ENCODE results near the gene GLP1R. TPM values are rescaled to one million over a fixed set of nuclear protein-coding genes. Genes with fewer than 3 reads are reported as not detected.

Gene GLP1R
- polyA plus RNA-seq, 1 donor (not counting 4 experiments of a cell fraction or from before 2014, with no cell fraction given) = not detected

DNA sequence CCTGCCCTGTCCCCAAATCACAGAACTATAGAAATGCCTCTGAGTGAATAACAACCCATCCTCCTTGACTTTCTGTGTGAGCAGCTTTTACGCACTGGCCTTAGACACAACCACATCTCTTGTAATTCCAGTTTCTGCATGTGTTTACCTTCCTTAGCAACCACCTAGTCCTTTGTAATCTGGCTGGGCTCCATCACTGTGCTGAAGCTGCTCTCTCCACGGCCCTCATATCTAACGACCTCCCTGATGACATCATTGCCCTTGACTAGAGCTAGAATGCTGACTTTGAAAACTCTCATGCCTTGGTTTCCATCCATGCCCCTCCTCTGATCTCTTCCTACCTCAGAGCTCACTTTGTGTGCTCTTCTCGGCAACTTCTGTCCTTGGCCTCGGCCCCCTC lies 30.5 kb upstream of the GLP1R start:
- Histone ChIP-seq H3K27ac (ENCODE audit: control insufficient read depth, insufficient read depth, low read length) (no peak overlapping the region), H2AFZ (ENCODE audit: control insufficient read depth, low read length) (no peak overlapping the region), H3K36me3 (ENCODE audit: control insufficient read depth in 2 of 2, extremely low read depth in 1 of 2, insufficient read depth in 2 of 2, low read length in 2 of 2) (no peaks in the 10 kb centered on the region), H3K4me3 (ENCODE audit: control insufficient read depth in 2 of 3, extremely low read depth in 1 of 3, insufficient read depth in 2 of 3, low read depth in 1 of 3, low read length in 3 of 3) (no peak overlapping the region), H3K9ac (ENCODE audit: control insufficient read depth, extremely low read depth, insufficient read depth, low read length) (no peak overlapping the region), H3K4me1 (ENCODE audit: control insufficient read depth, extremely low read depth, insufficient read depth, low read length) (no peaks in the 10 kb centered on the region), H3K9me1 (ENCODE audit: control insufficient read depth, extremely low read depth, insufficient read depth, low read length) (no peaks in the 10 kb centered on the region), H3K79me2 (ENCODE audit: control insufficient read depth, insufficient read depth, low read length) (no peaks in the 10 kb centered on the region), H3K9me3 (ENCODE audit: control insufficient read depth, low read depth, low read length) (no peaks in the 10 kb centered on the region), H3K4me2 (ENCODE audit: control insufficient read depth, extremely low read depth, insufficient read depth, low read depth, low read length) (no peak overlapping the region), H3K27me3 (ENCODE audit: control insufficient read depth, extremely low read depth, insufficient read depth, low read length) (peaks cover 5% of the 10 kb centered on the region), H4K20me1 (ENCODE audit: control insufficient read depth, extremely low read depth, insufficient read depth, low read length) (no peaks in the 10 kb centered on the region)
- DNase-seq (ENCODE audit: low read depth, low spot score) (no peak), FAIRE-seq (no peak)
- TF ChIP-seq EZH2 (IDR thresholded peaks at IDR 0.05; ENCODE audit: low read length) = no peak
- TF ChIP-seq, protein P1, sequence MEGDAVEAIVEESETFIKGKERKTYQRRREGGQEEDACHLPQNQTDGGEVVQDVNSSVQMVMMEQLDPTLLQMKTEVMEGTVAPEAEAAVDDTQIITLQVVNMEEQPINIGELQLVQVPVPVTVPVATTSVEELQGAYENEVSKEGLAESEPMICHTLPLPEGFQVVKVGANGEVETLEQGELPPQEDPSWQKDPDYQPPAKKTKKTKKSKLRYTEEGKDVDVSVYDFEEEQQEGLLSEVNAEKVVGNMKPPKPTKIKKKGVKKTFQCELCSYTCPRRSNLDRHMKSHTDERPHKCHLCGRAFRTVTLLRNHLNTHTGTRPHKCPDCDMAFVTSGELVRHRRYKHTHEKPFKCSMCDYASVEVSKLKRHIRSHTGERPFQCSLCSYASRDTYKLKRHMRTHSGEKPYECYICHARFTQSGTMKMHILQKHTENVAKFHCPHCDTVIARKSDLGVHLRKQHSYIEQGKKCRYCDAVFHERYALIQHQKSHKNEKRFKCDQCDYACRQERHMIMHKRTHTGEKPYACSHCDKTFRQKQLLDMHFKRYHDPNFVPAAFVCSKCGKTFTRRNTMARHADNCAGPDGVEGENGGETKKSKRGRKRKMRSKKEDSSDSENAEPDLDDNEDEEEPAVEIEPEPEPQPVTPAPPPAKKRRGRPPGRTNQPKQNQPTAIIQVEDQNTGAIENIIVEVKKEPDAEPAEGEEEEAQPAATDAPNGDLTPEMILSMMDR (optimal IDR thresholded peaks at IDR 0.05 in 1 of 3, IDR thresholded peaks at IDR 0.05 in 1 of 3, conservative IDR thresholded peaks at IDR 0.05 in 1 of 3; ENCODE audit: extremely low read depth in 1 of 3, insufficient read depth in 2 of 3, low read length in 3 of 3) = no peak
- dilution Hi-C loops (cut with MboI; ENCODE audit: extremely low pct_ligation_motif_present, low sequenced_read_pairs) = no loop called here

DNA sequence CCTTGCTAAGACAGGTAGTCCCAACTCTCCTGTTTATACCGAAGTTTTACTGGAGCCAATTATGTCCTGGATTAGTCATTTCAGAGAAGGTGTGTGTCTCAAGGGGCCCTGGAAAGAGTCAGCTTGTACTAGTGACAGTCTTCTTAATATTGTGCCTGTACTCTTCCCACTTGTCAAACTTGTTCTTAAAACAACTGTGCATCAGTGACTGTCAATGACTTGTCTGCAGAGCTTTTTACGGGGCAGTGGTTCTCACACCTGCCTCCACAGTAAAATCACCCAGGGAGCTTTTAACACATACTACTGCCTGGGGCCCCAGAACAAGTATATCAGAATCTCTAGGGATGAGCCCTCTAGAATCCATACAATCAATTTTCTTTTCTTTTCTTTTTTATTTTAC lies 28.4 kb upstream of the GLP1R start:
- Histone ChIP-seq H3K27me3 (ENCODE audit: control insufficient read depth, extremely low read depth, insufficient read depth, low read length) (peaks cover 5% of the 10 kb centered on the region), H3K4me3 (ENCODE audit: control insufficient read depth in 2 of 3, extremely low read depth in 1 of 3, insufficient read depth in 2 of 3, low read depth in 1 of 3, low read length in 3 of 3) (no peak overlapping the region), H3K27ac (ENCODE audit: control insufficient read depth, insufficient read depth, low read length) (no peak overlapping the region), H4K20me1 (ENCODE audit: control insufficient read depth, extremely low read depth, insufficient read depth, low read length) (no peaks in the 10 kb centered on the region), H3K9ac (ENCODE audit: control insufficient read depth, extremely low read depth, insufficient read depth, low read length) (no peak overlapping the region), H3K79me2 (ENCODE audit: control insufficient read depth, insufficient read depth, low read length) (no peaks in the 10 kb centered on the region), H3K4me2 (ENCODE audit: control insufficient read depth, extremely low read depth, insufficient read depth, low read depth, low read length) (no peak overlapping the region), H2AFZ (ENCODE audit: control insufficient read depth, low read length) (no peak overlapping the region), H3K9me3 (ENCODE audit: control insufficient read depth, low read depth, low read length) (no peaks in the 10 kb centered on the region), H3K4me1 (ENCODE audit: control insufficient read depth, extremely low read depth, insufficient read depth, low read length) (no peaks in the 10 kb centered on the region), H3K36me3 (ENCODE audit: control insufficient read depth in 2 of 2, extremely low read depth in 1 of 2, insufficient read depth in 2 of 2, low read length in 2 of 2) (no peaks in the 10 kb centered on the region), H3K9me1 (ENCODE audit: control insufficient read depth, extremely low read depth, insufficient read depth, low read length) (no peaks in the 10 kb centered on the region)
- DNase-seq (ENCODE audit: low read depth, low spot score) = no peak
- FAIRE-seq = no peak
- TF ChIP-seq EZH2 (IDR thresholded peaks at IDR 0.05; ENCODE audit: low read length) = no peak
- TF ChIP-seq, protein P1 (optimal IDR thresholded peaks at IDR 0.05 in 1 of 3, IDR thresholded peaks at IDR 0.05 in 1 of 3, conservative IDR thresholded peaks at IDR 0.05 in 1 of 3; ENCODE audit: extremely low read depth in 1 of 3, insufficient read depth in 2 of 3, low read length in 3 of 3) = no peak
- dilution Hi-C loops (cut with MboI; ENCODE audit: extremely low pct_ligation_motif_present, low sequenced_read_pairs) = no loop called here

Measured in keratinocyte (primary cell).